RWPE1 (cell line): Measurements from ENCODE around the gene RILPL2.
"Not testable (repeated sequence)": the region's sequence is repeated elsewhere in the genome, so short reads cannot be mapped to it uniquely, and the experiment has no call there.

Source experiments
- CTCF ChIA-PET: fragments of 350-600 bp; sonication (Branson Sonifier 250); formaldehyde crosslinking; extraction: SDS; loops from one replicate; lab custom pipeline; 2021; lab: Yijun Ruan, JAX
- POLR2A ChIA-PET: fragments of 400-600 bp; formaldehyde crosslinking; extraction: SDS; loops from one replicate; lab custom pipeline; 2020; ENCODE audit warnings: antibody characterized with exemption; ENCODE audit not compliant: low non-redundant PET; lab: Yijun Ruan, JAX
- DNase-seq: peaks from one replicate; pipeline ENCODE4 v3.0.0; 2012; ENCODE audit warnings: low spot score
- H3K27ac ChIP-seq: fragments of 450-650 bp; 2 replicates; pipeline ENCODE4 v1.5.1; 2017
- TF ChIP-seq, protein P1 (sequence below): fragments of 450-650 bp; conservative IDR thresholded peaks from 2 replicates; pipeline ENCODE4 v1.5.1; 2017; ENCODE audit warnings: low read depth, mild to moderate bottlenecking

Gene RILPL2

DNA sequence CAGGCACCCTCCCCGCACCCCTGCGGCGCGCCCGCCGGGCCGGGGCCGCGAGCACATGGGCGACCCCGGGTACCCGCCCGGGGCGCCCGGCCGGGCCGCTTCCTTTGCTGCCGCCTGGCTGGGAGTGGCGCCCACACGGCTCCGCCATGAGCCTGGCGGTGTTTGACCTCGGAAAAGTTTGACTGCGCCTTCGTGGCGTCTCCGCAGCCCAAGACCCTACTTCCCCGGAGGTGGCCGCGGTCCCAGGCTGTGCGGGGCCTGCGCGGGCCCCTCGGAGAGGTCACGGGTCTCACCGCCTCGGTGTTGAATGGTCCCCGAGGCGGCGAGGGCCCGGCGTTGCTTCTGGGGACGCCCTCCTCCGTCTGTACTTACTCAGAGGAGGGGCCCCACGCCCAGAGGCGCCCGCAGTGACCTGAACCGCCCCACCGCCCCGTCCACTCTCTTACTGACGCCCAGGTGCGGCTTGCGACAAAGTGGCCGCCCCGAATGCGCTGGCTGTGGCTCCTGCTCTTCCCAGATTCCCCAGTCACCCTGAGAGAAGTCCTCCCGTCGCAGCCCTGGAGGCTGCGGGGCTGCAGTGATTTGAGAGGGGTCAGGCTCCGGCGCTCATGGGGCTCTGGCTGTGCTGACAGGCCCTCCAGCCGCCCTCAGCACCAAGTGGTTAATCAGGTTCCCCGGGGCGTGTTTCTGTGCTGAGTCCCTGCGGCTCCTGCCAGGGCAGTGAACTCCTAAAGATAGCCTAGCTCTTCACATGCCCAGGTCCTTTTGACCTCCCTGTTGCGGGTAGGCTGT is 46.7 kb downstream of the RILPL2 start:
- POLR2A ChIA-PET = interaction anchor here (0.6 kb wide), 1 partner anchor 40 kb away, joined by 12 read pairs; no protein-coding TSS in a partner anchor
- H3K27ac ChIP-seq = peak overlapping the region; percentile 87
- CTCF ChIA-PET = no interaction called here
- TF ChIP-seq, protein P1, sequence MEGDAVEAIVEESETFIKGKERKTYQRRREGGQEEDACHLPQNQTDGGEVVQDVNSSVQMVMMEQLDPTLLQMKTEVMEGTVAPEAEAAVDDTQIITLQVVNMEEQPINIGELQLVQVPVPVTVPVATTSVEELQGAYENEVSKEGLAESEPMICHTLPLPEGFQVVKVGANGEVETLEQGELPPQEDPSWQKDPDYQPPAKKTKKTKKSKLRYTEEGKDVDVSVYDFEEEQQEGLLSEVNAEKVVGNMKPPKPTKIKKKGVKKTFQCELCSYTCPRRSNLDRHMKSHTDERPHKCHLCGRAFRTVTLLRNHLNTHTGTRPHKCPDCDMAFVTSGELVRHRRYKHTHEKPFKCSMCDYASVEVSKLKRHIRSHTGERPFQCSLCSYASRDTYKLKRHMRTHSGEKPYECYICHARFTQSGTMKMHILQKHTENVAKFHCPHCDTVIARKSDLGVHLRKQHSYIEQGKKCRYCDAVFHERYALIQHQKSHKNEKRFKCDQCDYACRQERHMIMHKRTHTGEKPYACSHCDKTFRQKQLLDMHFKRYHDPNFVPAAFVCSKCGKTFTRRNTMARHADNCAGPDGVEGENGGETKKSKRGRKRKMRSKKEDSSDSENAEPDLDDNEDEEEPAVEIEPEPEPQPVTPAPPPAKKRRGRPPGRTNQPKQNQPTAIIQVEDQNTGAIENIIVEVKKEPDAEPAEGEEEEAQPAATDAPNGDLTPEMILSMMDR = no peak
- peak; percentile 55 for DNase-seq

DNA sequence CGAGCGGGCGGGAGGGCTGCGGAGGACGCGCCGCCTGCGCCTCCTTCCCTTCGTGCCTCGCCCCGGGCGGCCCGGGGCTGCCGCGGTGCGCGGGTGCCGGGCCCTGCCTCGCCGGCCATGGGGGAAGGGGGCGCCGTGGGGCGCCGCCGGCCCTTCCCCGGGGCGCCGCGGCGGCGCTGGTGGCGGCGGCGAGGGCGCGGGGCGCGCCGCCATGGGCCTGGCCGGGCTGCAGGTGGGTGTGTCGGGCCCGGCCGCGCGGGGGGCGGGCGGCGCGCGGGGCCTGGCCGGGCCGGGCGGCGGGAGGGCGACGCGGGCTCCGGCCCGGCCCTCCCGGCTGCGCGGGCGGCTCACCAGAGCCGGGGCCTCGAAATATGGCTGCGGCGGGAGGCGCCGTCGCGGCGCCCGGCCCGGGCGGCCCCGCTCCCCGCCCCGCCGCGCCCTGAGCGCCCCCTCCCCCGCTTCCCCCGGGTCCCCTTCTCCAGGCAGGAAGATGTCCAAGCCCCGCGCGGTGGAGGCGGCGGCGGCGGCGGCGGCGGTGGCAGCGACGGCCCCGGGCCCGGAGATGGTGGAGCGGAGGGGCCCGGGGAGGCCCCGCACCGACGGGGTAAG is 47.4 kb downstream of the RILPL2 start:
- peak; percentile 12 for DNase-seq
- CTCF ChIA-PET = interaction anchor here (1.3 kb wide), 1 partner anchor 24 kb away, joined by 4 read pairs; the partner anchor contains the start of gene SBNO1
- POLR2A ChIA-PET = no interaction called here
- H3K27ac ChIP-seq = peak overlapping the region; percentile 87
- TF ChIP-seq, protein P1 = no peak

DNA sequence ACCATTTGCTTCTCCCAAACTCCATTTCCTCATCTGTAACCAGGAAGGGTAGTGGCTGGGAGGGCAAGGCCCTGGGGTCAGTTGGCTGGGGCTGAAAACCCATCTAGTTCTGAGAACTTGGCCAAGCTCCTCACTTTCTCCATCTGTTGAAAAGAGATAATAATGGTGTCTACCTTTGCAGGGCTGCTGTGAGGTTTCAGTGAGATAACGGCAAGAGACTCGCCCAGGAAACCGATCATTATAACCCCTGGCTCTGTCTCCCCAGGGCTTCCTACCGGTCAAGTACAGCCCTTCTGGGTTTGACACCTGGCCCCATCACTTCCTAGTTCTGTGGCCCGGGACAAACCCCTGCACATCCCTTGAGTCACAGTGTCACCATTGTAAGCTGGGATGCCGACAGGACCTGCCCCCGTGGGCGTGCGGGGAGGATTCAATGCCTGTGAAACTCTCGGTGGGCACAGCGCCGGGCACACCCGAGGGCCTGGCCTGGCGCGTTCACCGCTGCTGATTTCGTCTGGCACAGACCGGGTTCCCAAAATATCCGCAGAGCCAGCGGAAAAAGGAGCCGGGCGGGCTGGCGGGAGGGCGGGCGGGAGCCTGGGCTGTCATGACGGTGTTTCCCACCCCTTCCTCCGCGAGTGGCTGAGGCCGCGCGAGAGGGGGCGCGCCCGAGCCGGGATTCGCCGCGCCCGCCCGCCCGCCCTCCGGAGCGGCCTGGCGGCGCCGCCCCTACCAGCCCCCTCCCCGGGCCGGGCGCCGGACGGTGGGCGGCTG is 48.1 kb downstream of the RILPL2 start:
- peak overlapping the region; percentile 87 for H3K27ac ChIP-seq
- POLR2A ChIA-PET = no interaction called here
- CTCF ChIA-PET = interaction anchor here (0.6 to 1.3 kb wide), 2 partner anchors 23 to 1225 kb away, joined by 3 to 4 read pairs; partner anchors contain the start of gene SBNO1
- DNase-seq = peak; percentile 87
- TF ChIP-seq, protein P1 = no peak

DNA sequence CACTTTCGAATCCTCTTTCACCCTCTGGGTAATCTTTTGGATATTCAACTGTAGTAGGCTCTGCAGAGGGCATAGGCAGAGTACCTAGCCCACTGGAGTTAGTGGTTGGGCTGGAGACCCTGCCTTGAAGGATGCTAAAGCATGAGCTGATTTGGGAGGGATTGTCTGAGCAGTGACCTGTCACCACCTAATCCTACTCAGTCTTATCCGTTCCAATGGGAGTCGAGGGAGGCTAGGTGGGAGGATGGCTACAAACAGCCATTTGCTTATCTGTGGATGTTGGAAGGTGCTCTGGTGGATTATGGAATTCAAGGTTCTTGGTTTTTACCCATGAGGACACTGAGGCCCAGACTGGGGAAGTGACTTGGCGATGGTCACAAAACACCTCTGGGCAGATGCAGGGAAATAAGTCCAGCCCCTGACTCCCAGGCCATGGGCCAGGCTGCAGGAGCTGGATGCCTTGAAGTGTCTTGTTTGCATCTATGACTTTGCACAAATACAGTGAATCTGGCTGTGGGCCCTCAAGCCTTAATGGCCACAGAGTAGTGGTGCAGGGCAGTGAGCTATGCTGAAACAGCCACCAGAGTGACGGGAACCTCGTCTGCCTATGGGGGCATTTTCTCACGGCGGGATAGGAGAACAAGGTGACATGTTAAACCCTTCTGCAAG is 48.8 kb downstream of the RILPL2 start:
- ChIA-PET CTCF (interaction anchor here (0.6 to 1.3 kb wide), 2 partner anchors 22 to 1226 kb away, joined by 3 to 4 read pairs; partner anchors contain the start of gene SBNO1), POLR2A (no interaction called here)

DNA sequence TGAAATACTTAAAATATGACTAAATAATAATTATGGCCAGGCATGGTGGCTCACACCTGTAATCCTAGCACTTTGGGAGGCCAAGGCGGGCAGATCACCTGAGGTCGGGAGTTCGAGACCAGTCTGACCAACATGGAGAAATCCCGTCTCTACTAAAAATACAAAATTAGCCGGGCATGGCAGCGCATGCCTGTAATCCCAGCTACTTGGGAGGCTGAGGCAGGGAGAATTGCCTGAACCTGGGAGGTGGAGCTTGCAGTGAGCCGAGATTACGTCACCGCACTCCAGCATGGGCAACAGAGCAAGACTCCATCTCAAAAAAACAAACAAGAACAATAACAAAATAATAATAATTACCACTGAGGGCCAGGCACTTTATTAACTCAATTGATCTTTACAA is 50.9 kb downstream of the RILPL2 start:
- CTCF ChIA-PET = interaction anchor here (1.1 kb wide), 1 partner anchor 20 kb away, joined by 4 read pairs; no protein-coding TSS in a partner anchor
- H3K27ac ChIP-seq = peak overlapping the region; percentile 64
- DNase-seq = not testable (repeated sequence)
- POLR2A ChIA-PET = interaction anchor here (0.6 kb wide), 1 partner anchor 706 kb away, joined by 6 read pairs; no protein-coding TSS in a partner anchor

More for the DNA sequence above, 48.8 kb downstream of the RILPL2 start:
- no peak for DNase-seq
- peak overlapping the region; percentile 87 for H3K27ac ChIP-seq
- TF ChIP-seq, protein P1 = no peak

DNA sequence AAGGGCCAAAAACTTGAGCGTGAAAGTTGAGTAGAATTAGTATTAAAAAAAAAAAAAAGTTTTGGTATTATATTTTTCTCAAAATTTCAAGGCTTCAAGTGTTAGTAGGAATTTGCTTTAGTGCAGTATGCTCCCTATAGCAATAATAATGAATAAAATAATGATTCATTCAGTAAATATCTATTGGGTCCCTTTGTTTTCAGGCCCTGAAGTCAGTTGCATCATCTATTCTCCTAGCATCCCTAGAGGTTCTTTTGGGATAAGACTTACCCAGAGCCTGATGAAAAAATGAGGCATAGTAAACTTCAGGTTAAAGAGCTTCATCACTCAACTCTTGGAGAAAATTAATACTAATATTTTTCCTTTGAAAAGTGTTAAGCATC is 51.5 kb downstream of the RILPL2 start:
- CTCF ChIA-PET = interaction anchor here (1.1 kb wide), 1 partner anchor 19 kb away, joined by 4 read pairs; no protein-coding TSS in a partner anchor
- TF ChIP-seq, protein P1 = no peak
- H3K27ac ChIP-seq = peak overlapping the region; percentile 89
- POLR2A ChIA-PET = no interaction called here
- DNase-seq = peak; percentile 64
